Measurements from ENCODE around the gene IL12RB1.

IL12RB1 gene

DNA sequence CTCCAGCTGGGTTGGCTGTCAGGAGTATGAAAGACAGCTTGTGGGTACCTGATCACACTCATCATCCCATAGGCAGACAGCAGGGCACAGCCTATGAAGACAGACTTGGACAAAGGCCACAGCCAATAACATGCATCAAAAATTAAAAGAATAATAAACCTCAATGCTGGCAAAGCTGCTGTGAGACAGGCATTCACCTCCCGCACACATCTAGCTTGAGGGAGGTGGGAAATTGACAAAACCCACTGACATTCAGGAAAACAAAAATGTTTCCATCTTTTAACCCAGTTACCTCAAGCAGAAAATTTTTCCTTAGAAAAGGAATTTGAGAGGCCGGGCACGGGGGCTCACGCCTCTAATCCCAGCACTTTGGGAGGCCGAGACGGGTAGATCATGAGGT, 14.4 kb downstream of the IL12RB1 start:
- Histone ChIP-seq H2AFZ (ENCODE audit: low read depth, low read length, severe bottlenecking) (no peak overlapping the region), H4K20me1 (ENCODE audit: low read depth, low read length) (no peaks in the 10 kb centered on the region), H3K36me3 (ENCODE audit: low read length) (no peaks in the 10 kb centered on the region; the same call in 1 of the 2 replicates), H3K79me2 (ENCODE audit: insufficient read depth, low read length) (no peaks in the 10 kb centered on the region), H3K9ac (ENCODE audit: low read length) (no peak overlapping the region), H3K27me3 (ENCODE audit: low read length) (no peaks in the 10 kb centered on the region), H3K4me3 (ENCODE audit: insufficient read depth, low read length, poor library complexity, severe bottlenecking) (no peak overlapping the region), H3K27ac (ENCODE audit: low read depth, low read length) (no peak overlapping the region), H3K9me3 (ENCODE audit: insufficient read depth, low read length) (no peaks in the 10 kb centered on the region), H3K4me2 (ENCODE audit: low read depth, low read length, poor library complexity, severe bottlenecking) (no peak overlapping the region), H3K9me2 (replicated peaks; ENCODE audit: insufficient read depth, low read length) (no peaks in the 10 kb centered on the region), H3F3A (ENCODE audit: insufficient read depth) (no peaks in the 10 kb centered on the region)
- no peak for TF ChIP-seq EZH2phosphoT487 (conservative IDR thresholded peaks at IDR 0.05; ENCODE audit: low read length)
- TF ChIP-seq, protein P1, sequence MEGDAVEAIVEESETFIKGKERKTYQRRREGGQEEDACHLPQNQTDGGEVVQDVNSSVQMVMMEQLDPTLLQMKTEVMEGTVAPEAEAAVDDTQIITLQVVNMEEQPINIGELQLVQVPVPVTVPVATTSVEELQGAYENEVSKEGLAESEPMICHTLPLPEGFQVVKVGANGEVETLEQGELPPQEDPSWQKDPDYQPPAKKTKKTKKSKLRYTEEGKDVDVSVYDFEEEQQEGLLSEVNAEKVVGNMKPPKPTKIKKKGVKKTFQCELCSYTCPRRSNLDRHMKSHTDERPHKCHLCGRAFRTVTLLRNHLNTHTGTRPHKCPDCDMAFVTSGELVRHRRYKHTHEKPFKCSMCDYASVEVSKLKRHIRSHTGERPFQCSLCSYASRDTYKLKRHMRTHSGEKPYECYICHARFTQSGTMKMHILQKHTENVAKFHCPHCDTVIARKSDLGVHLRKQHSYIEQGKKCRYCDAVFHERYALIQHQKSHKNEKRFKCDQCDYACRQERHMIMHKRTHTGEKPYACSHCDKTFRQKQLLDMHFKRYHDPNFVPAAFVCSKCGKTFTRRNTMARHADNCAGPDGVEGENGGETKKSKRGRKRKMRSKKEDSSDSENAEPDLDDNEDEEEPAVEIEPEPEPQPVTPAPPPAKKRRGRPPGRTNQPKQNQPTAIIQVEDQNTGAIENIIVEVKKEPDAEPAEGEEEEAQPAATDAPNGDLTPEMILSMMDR (IDR thresholded peaks at IDR 0.05; ENCODE audit: insufficient read depth, low read length, poor library complexity, severe bottlenecking): no peak

DNA sequence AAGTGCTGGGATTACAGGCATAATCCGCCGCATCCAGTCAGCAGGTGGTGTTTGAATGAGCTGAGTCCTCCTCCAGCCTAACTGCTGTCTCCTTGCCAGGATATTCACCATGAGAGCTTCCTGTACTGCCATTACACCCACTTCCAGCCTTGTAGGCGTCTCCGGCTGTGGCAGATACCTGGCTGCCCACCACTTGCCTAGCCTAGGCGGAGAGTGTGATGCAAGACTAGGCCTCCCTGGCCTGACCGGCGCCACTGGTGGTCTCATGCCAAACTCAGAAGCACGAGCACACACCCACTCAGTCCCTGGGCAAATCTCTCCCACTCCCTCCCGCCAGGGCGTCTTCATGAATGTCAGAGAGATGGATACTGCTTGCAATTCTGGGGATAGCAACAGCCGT, 16.6 kb downstream of the IL12RB1 start:
- H3K27ac ChIP-seq (ENCODE audit: low read depth, low read length): no peak overlapping the region
- no peak overlapping the region for H3K4me3 ChIP-seq (ENCODE audit: insufficient read depth, low read length, poor library complexity, severe bottlenecking)
- H3K79me2 ChIP-seq (ENCODE audit: insufficient read depth, low read length): no peaks in the 10 kb centered on the region
- no peak overlapping the region for H3K4me2 ChIP-seq (ENCODE audit: low read depth, low read length, poor library complexity, severe bottlenecking)
- peaks cover under 1% of the 10 kb centered on the region for H3K36me3 ChIP-seq (ENCODE audit: low read length)
- no peaks in the 10 kb centered on the region for H3K9me3 ChIP-seq (ENCODE audit: insufficient read depth, low read length)
- H3K9me2 ChIP-seq (replicated peaks; ENCODE audit: insufficient read depth, low read length): no peaks in the 10 kb centered on the region
- no peaks in the 10 kb centered on the region for H4K20me1 ChIP-seq (ENCODE audit: low read depth, low read length)
- no peaks in the 10 kb centered on the region for H3K27me3 ChIP-seq (ENCODE audit: low read length)
- H3K9ac ChIP-seq (ENCODE audit: low read length): no peak overlapping the region
- no peak overlapping the region for H2AFZ ChIP-seq (ENCODE audit: low read depth, low read length, severe bottlenecking)
- H3F3A ChIP-seq (ENCODE audit: insufficient read depth): no peaks in the 10 kb centered on the region
- TF ChIP-seq, protein P1 (IDR thresholded peaks at IDR 0.05; ENCODE audit: insufficient read depth, low read length, poor library complexity, severe bottlenecking): no peak
- TF ChIP-seq EZH2phosphoT487 (conservative IDR thresholded peaks at IDR 0.05; ENCODE audit: low read length): no peak

DNA sequence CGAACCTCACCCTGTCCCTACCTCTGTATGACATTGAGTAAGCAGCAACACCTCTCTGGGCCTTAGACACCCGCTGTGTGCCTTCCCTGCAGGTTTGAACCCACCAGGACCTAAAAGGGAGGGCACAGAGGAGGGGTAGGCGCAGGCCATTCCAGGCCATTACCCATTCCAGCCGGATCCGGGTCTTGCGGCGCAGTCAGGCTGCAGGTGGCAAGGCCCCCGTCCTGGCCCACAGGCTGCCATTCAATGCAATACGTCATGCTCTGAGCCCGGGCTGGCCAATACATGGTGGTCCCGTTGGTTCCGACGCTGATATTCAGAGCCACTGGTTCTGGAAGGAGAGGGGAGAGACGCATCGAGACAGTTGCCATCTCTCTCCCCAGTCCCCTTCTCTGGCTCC, 17.4 kb downstream of the IL12RB1 start:
- H2AFZ ChIP-seq (ENCODE audit: low read depth, low read length, severe bottlenecking): no peak overlapping the region
- TF ChIP-seq, protein P1 (IDR thresholded peaks at IDR 0.05; ENCODE audit: insufficient read depth, low read length, poor library complexity, severe bottlenecking): no peak
- no peak for TF ChIP-seq EZH2phosphoT487 (conservative IDR thresholded peaks at IDR 0.05; ENCODE audit: low read length)
- no peaks in the 10 kb centered on the region for H3F3A ChIP-seq (ENCODE audit: insufficient read depth)
- H3K9ac ChIP-seq (ENCODE audit: low read length): no peak overlapping the region
- H3K36me3 ChIP-seq (ENCODE audit: low read length): peaks cover 6% of the 10 kb centered on the region
- no peak overlapping the region for H3K4me2 ChIP-seq (ENCODE audit: low read depth, low read length, poor library complexity, severe bottlenecking)
- no peaks in the 10 kb centered on the region for H3K27me3 ChIP-seq (ENCODE audit: low read length)
- no peak overlapping the region for H3K27ac ChIP-seq (ENCODE audit: low read depth, low read length)
- no peak overlapping the region for H3K4me3 ChIP-seq (ENCODE audit: insufficient read depth, low read length, poor library complexity, severe bottlenecking)
- no peaks in the 10 kb centered on the region for H3K79me2 ChIP-seq (ENCODE audit: insufficient read depth, low read length)
- no peaks in the 10 kb centered on the region for H3K9me2 ChIP-seq (replicated peaks; ENCODE audit: insufficient read depth, low read length)
- no peaks in the 10 kb centered on the region for H4K20me1 ChIP-seq (ENCODE audit: low read depth, low read length)
- H3K9me3 ChIP-seq (ENCODE audit: insufficient read depth, low read length): no peaks in the 10 kb centered on the region
